Hepatocyte (in vitro differentiated cells): ENCODE measurements around the gene C9orf57. TPM values are rescaled to one million over a fixed set of nuclear protein-coding genes. Genes with fewer than 3 reads are reported as not detected.
"Not testable (repeated sequence)": the region's sequence is repeated elsewhere in the genome, so short reads cannot be mapped to it uniquely, and the experiment has no call there.

Source experiments
- DNase-seq: peaks from one replicate; pipeline ENCODE4 v3.0.0-alpha.2; 2016; ENCODE audit warnings: low spot score
- H2AFZ ChIP-seq: fragments of 200-600 bp; sonication (generic); 2 replicates; pipeline ENCODE4 v1.6.0; 2016; ENCODE audit warnings: antibody characterized with exemption, mild to moderate bottlenecking
- H3K27ac ChIP-seq: fragments of 200-600 bp; sonication (generic); 2 replicates; pipeline ENCODE4 v1.5.1; 2016; ENCODE audit warnings: mild to moderate bottlenecking
- H3K27me3 ChIP-seq: fragments of 200-600 bp; sonication (generic); 2 replicates; pipeline ENCODE4 v1.6.1; 2016
- H3K36me3 ChIP-seq: fragments of 200-600 bp; sonication (generic); replicated peaks from 2 replicates; pipeline ENCODE4 v1.5.1; 2016; ENCODE audit warnings: low read depth; ENCODE audit not compliant: insufficient read depth
- H3K4me1 ChIP-seq: fragments of 200-600 bp; sonication (generic); 2 replicates; pipeline ENCODE4 v1.5.1; 2016; ENCODE audit warnings: mild to moderate bottlenecking, moderate library complexity; ENCODE audit not compliant: insufficient read depth
- H3K4me2 ChIP-seq: fragments of 200-600 bp; sonication (generic); 2 replicates; pipeline ENCODE4 v1.6.0; 2016
- H3K4me3 ChIP-seq: fragments of 200-600 bp; sonication (generic); 2 replicates; pipeline ENCODE4 v1.5.1; 2016; ENCODE audit warnings: mild to moderate bottlenecking
- H3K79me2 ChIP-seq: fragments of 200-600 bp; sonication (generic); 2 replicates; pipeline ENCODE4 v1.6.0; 2017; ENCODE audit warnings: mild to moderate bottlenecking
- H3K9me2 ChIP-seq: fragments of 200-600 bp; sonication (generic); replicated peaks from 2 replicates; pipeline ENCODE4 v1.6.0; 2017; ENCODE audit warnings: mild to moderate bottlenecking; ENCODE audit not compliant: insufficient read depth
- H3K9me3 ChIP-seq: fragments of 200-600 bp; sonication (generic); 2 replicates; pipeline ENCODE4 v1.5.1; 2016; ENCODE audit warnings: low read depth, mild to moderate bottlenecking
- H4K20me1 ChIP-seq: fragments of 200-600 bp; sonication (generic); 2 replicates; pipeline ENCODE4 v1.6.0; 2016; ENCODE audit warnings: mild to moderate bottlenecking; ENCODE audit not compliant: insufficient read depth, poor library complexity, severe bottlenecking
- CTCF ChIP-seq: fragments of 200-600 bp; sonication (generic); IDR thresholded peaks from 2 replicates; pipeline ENCODE4 v1.5.1; 2016; ENCODE audit warnings: antibody characterized with exemption, mild to moderate bottlenecking; ENCODE audit not compliant: poor library complexity
- EZH2 ChIP-seq: fragments of 200-600 bp; sonication (generic); IDR thresholded peaks from 2 replicates; pipeline ENCODE4 v1.6.1; 2016; ENCODE audit warnings: antibody characterized with exemption, mild to moderate bottlenecking, borderline replicate concordance
- EZH2phosphoT487 ChIP-seq: fragments of 200-600 bp; sonication (generic); IDR thresholded peaks from one replicate; pipeline ENCODE4 v1.6.1; 2018; ENCODE audit warnings: antibody characterized with exemption, mild to moderate bottlenecking, low read depth, moderate library complexity; ENCODE audit not compliant: unreplicated experiment, severe bottlenecking
- WGBS: methylation state at CpG from one replicate; pipeline ENCODE4 v1.1.6; 2016; ENCODE audit warnings: low lambda C conversion rate; ENCODE audit errors: missing lambda C conversion rate; 5-methylcytosine and 5-hydroxymethylcytosine counted together
- polyA plus RNA-seq: library from polyadenylated mRNA; unstranded; fragments of >200 nt; fragmentation: Nextera tagmentation; extraction: Ambion mirVana; gene quantifications from 2 replicates; pipeline ENCODE4 v1.2.1, GENCODE V29; 2016
- total RNA-seq: library from RNA; depleted of rRNA; stranded (reverse); fragments of >200 nt; gene quantifications from 2 replicates; pipeline ENCODE4 v1.2.3, GENCODE V29; 2014

C9orf57 gene
- total and polyA plus RNA-seq, 2 experiments from 2014 or later, result 0.10 TPM; not detected in 1

- no peak overlapping the region for H3K4me3 ChIP-seq
- DNase-seq, result no peak
- no peaks in the 10 kb centered on the region for H3K9me2 ChIP-seq
- TF ChIP-seq EZH2 (no peak), EZH2phosphoT487 (no peak), CTCF (no peak)
- H4K20me1 ChIP-seq, result no peaks in the 10 kb centered on the region
- H2AFZ ChIP-seq, result no peak overlapping the region
- H3K79me2 ChIP-seq, result no peaks in the 10 kb centered on the region
- WGBS, result 53% methylated on average over 2 of the region's 2 CpGs
- no peaks in the 10 kb centered on the region for H3K36me3 ChIP-seq
- no peaks in the 10 kb centered on the region for H3K27me3 ChIP-seq
- no peaks in the 10 kb centered on the region for H3K9me3 ChIP-seq
- H3K4me1 ChIP-seq, result no peaks in the 10 kb centered on the region
- H3K27ac ChIP-seq, result no peak overlapping the region
- no peak overlapping the region for H3K4me2 ChIP-seq
Observed at GRCh38 chr9:72089451-72090130, 29.2 kb upstream of the C9orf57 start.

GRCh38 chr9:72082536-72082935 lies 22.1 kb upstream of the C9orf57 start:
- H3K36me3 ChIP-seq, result no peaks in the 10 kb centered on the region
- no peak overlapping the region for H3K27ac ChIP-seq
- H4K20me1 ChIP-seq, result no peaks in the 10 kb centered on the region
- no peaks in the 10 kb centered on the region for H3K9me3 ChIP-seq
- no peaks in the 10 kb centered on the region for H3K9me2 ChIP-seq
- H3K27me3 ChIP-seq, result no peaks in the 10 kb centered on the region
- whole genome bisulfite sequencing, result 89% methylated on average over 2 of the region's 2 CpGs
- DNase-seq, result no peak
- H3K4me3 ChIP-seq, result no peak overlapping the region
- no peaks in the 10 kb centered on the region for H3K79me2 ChIP-seq
- no peak overlapping the region for H3K4me2 ChIP-seq
- no peak overlapping the region for H2AFZ ChIP-seq
- no peaks in the 10 kb centered on the region for H3K4me1 ChIP-seq
- TF ChIP-seq EZH2 (no peak), EZH2phosphoT487 (no peak), CTCF (no peak)

- not testable (repeated sequence) for H3K4me1 ChIP-seq, H3K4me3 ChIP-seq, H3K27me3 ChIP-seq, H4K20me1 ChIP-seq, H3K9me3 ChIP-seq, H3K4me2 ChIP-seq, H3K36me3 ChIP-seq, H2AFZ ChIP-seq, DNase-seq, H3K9me2 ChIP-seq, H3K27ac ChIP-seq, H3K79me2 ChIP-seq
- WGBS, result 60% methylated on average over 2 of the region's 2 CpGs
Observed at GRCh38 chr9:72074666-72075065, 14.3 kb upstream of the C9orf57 start.

GRCh38 chr9:72065076-72065475 lies 4.7 kb upstream of the C9orf57 start:
- Histone ChIP-seq H4K20me1 (no peaks in the 10 kb centered on the region), H3K9me3 (no peaks in the 10 kb centered on the region), H2AFZ (no peak overlapping the region), H3K36me3 (no peaks in the 10 kb centered on the region), H3K27me3 (no peaks in the 10 kb centered on the region), H3K27ac (no peak overlapping the region), H3K9me2 (no peaks in the 10 kb centered on the region), H3K4me3 (no peak overlapping the region), H3K4me2 (no peak overlapping the region), H3K4me1 (no peaks in the 10 kb centered on the region), H3K79me2 (no peaks in the 10 kb centered on the region)
- no peak for TF ChIP-seq EZH2
- no peak for TF ChIP-seq EZH2phosphoT487
- no peak for TF ChIP-seq CTCF
- WGBS, result 72% methylated on average over 7 of the region's 7 CpGs
- DNase-seq, result no peak
